Bronchial epithelial cell (primary cell): ENCODE measurements around the gene STX11. TPM values are rescaled to one million over a fixed set of nuclear protein-coding genes. Genes with fewer than 3 reads are reported as not detected.
"Not testable (repeated sequence)": the region's sequence is repeated elsewhere in the genome, so short reads cannot be mapped to it uniquely, and the experiment has no call there.

Experiments
- DNase-seq: peaks from one replicate; pipeline ENCODE4 v3.0.0-alpha.2; 2010; ENCODE audit warnings: low read depth
- FAIRE-seq: peaks from 2 replicates; lab custom pipeline; 2011; peaks lifted over from hg19 to GRCh38; lab: Jason Lieb, UNC
- H3K27me3 ChIP-seq: 2 replicates; pipeline ENCODE4 v1.5.1; 2011; ENCODE audit warnings: low read length; ENCODE audit not compliant: control insufficient read depth, insufficient read depth
- H3K36me3 ChIP-seq: 2 replicates; pipeline ENCODE4 v1.5.1; 2011; ENCODE audit warnings: low read length; ENCODE audit not compliant: control insufficient read depth, insufficient read depth
- H3K4me3 ChIP-seq: 2 replicates; pipeline ENCODE4 v1.5.1; 2011; ENCODE audit warnings: mild to moderate bottlenecking, low read depth, low read length, control low read depth
- CTCF ChIP-seq: IDR thresholded peaks from 2 replicates; pipeline ENCODE4 v1.5.1; 2011; ENCODE audit warnings: mild to moderate bottlenecking, moderate library complexity, low read length, control low read depth, inconsistent platforms; ENCODE audit not compliant: insufficient read depth, severe bottlenecking
- total RNA-seq: library from RNA; depleted of rRNA; stranded (reverse); fragments of >200 nt; gene quantifications from 2 replicates; pipeline ENCODE4 v1.2.1, GENCODE V29; 2014

The STX11 gene
- total RNA-seq, 1 donor from 2014 or later, result 0.26 TPM

DNA sequence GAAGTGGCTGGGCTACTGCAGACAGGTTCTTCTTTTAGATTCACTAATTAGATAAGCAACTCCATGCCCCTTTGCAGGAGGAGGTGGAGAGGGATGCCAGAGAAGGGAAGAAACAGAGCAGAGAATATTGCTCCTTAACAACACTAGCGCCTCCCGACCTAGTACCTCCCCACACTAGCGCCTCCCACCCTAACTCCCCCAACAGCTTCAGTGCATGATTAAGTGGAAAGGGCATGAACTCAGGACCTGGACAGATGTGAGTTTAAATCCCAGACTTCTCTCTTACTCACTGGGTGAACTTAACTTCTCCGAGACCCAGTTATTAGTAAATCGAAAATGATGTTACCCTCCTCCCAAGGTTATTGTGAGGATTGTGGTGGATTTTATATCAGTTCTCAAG, 25.7 kb downstream of the STX11 start:
- Histone ChIP-seq H3K36me3 (no peaks in the 10 kb centered on the region), H3K27me3 (no peaks in the 10 kb centered on the region), H3K4me3 (no peak overlapping the region)
- no peak for FAIRE-seq
- TF ChIP-seq CTCF, result no peak
- DNase-seq, result no peak

DNA sequence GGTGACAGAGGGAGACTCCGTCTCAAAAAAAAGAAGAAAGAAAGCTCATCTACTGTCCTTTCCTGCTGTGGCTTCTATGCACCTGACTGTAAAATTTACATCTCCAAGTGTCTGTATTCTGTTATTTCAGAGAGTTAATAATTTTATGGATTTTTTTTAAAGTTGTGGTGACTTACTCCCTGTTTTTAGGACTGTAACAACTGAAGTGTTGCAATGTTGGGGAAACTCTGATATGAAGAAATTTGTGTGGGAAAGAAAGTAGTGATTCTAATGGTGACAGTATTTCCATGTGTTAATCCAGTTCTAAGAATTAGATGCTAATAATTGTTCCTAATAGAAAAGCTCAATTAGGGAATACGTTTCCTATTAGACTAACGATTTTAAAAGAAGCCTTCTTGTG, 27.4 kb downstream of the STX11 start:
- TF ChIP-seq CTCF, result no peak
- FAIRE-seq, result no peak

DNA sequence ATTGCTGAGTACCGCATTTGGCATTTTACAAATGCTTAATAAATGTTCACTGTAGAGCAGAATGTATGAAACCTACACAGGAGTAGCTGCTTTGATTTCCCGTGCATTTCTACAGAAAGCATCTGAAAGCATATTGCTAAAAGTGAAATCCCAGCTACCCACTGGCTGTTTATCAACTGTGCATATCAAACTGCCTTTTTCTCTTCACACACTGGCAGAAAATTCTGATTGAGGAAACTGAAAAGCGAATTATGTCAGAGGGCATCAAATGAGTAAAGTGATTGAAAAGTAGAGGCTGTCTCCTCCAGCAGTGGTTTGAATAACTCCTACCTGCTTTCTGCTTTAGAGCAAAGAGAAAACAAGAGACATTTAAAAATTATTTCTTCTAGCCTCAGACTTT, 28.0 kb downstream of the STX11 start:
- FAIRE-seq (no peak), DNase-seq (no peak)
- Histone ChIP-seq H3K4me3 (no peak overlapping the region), H3K27me3 (no peaks in the 10 kb centered on the region), H3K36me3 (no peaks in the 10 kb centered on the region)
- TF ChIP-seq CTCF, result no peak

More for the DNA sequence above, 27.4 kb downstream of the STX11 start:
- H3K36me3 ChIP-seq, result no peaks in the 10 kb centered on the region
- no peak for DNase-seq
- H3K27me3 ChIP-seq, result no peaks in the 10 kb centered on the region
- H3K4me3 ChIP-seq, result no peak overlapping the region

DNA sequence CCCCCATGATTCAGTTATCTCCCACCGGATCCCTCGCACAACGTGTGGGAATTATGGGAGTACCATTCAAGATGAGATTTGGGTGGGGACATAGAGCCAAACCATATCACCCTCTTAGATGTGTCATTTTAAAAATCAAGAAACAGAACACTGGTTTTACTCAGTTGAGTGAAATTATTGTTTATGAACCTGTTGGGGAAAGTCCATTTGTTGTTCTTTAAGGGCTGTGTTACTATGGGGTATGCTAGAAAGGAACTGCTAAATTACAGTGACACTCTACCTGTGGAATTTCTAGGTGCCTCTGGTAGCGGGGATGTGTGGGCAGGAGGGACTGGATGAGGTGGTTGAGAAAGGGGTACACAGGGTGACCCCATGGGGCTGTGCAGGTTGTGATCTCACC, 28.9 kb downstream of the STX11 start:
- FAIRE-seq (no peak), DNase-seq (no peak)
- Histone ChIP-seq H3K4me3 (no peak overlapping the region), H3K36me3 (no peaks in the 10 kb centered on the region), H3K27me3 (no peaks in the 10 kb centered on the region)
- TF ChIP-seq CTCF, result no peak

- FAIRE-seq (no peak), DNase-seq (no peak)
- Histone ChIP-seq H3K27me3 (no peaks in the 10 kb centered on the region), H3K36me3 (no peaks in the 10 kb centered on the region), H3K4me3 (no peak overlapping the region)
- TF ChIP-seq CTCF, result no peak
These were observed 29.5 kb downstream of the STX11 start for GRCh38 chr6:144179828-144180227.

DNA sequence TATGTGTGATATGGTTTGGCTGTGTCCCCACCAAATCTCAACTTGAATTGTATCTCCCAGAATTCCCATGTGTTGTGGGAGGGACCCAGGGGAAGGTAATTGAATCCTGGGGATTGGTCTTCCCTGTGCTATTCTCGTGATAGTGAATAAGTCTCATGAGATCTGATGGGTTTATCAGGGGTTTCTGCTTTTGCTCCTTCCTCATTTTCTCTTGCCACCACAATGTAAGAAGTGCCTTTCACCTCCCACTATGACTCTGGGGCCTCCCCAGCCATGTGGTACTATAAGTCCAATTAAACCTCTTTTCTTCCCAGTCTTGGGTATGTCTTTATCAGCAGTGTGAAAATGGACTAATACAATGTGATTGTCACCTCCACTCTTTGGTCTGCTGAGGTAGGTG, 30.0 kb downstream of the STX11 start:
- not testable (repeated sequence) for H3K27me3 ChIP-seq, DNase-seq, H3K4me3 ChIP-seq, H3K36me3 ChIP-seq, FAIRE-seq
